Medulla oblongata (tissue), 1 donor: ENCODE data around the gene AGAP1.
"Not testable (repeated sequence)": the region's sequence is repeated elsewhere in the genome, so short reads cannot be mapped to it uniquely, and the experiment has no call there.

ENCODE experiments used
- DNase-seq: peaks from one replicate; pipeline ENCODE4 v3.0.0-alpha.2; 2015; ENCODE audit errors: extremely low spot score

Gene AGAP1

DNA sequence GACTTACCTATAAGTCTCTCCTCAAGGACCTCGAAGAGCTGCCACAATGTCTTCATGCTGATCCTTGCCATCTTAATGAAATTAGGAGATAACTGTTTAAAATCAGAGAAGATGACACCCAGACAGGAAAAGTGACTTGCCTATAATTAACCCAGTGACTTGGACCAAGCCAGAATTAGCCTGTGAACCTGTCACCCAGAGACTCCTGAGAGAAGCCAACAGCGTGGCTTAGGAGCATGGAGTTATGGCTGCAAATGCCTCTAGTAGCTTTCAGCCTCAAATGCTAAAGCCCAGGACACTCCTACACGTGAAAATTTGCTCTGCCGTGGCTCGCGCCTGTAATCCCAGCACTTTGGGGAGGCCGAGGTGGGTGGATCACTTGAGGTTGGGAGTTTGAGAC is 570.2 kb downstream of the AGAP1 start:
- no peak for DNase-seq

DNA sequence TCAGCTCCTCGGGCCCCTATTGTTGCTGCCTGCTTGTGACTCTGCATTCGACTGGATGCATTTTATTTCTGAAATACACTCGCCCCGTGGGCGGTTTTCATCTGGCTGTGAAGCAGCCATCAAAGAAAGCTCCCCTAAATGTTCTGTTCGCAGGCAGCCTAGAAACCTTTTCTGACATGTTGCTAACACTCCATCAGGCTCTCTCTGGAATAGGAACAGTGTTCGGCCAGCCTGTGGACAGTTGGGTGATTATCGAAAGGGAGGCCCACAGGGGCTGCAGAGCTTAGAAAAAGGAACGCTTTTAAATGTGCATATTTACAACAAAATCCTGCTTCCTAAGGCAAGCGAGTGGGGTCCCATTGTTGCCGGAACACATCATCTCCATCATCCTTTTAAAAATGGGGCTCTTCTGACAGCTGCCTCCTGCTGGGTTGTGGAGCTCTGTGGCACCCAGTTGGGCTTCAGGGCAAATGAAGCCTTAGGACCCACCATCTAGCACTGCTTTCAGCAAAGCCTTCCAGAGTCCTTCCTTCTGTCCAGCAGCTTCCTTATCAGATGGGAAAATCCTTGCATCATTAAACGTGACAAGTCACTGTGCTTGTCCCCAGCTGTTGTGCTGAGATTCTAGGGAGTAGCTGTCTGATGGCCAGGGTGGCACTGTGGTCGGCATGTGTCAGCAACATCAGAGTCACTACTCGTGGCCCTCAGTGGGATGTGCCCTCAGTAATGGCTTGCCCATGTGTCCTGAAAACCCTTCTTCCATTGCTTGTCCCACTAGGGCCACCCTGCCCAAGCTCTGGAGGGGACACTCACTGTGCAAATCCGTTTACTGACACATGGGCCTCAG is 571.7 kb downstream of the AGAP1 start:
- DNase-seq, result no peak

DNA sequence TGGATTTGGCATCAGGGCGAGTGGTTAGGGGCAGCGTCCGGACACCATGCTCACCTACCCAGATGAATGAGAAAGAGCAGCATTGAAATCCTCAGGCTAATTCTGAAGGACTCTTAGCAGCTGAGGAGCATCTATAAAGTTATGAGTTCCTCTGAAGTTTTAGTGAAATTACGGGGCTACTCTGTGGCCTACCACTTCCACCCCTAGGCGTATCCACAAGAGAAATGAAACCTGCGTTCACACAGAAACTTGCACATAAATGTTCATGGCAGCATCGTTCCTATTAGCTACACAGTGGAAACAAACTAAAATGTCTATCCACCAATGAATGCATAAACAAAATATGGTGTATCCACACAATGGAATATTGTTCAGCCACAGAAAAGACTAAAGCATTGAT is 576.4 kb downstream of the AGAP1 start:
- no peak for DNase-seq

DNA sequence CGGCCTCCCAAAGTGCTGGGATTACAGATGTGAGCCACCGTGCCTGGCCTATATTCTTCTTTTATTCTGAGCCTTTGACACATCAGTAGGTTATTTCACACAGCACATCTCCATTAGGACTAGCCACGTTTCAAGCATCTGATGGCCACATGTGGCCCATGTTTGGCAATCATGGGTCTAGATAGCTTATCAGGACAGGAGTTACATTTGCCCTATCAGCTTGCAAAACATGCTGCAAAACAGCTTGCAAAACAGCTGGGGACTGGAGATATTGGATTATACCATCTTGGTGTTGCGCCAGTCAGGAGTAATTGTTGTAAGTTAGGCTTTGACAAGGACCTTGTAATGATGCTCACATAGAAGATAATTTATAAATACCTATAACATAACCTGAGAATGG is 579.4 kb downstream of the AGAP1 start:
- DNase-seq, result no peak

DNA sequence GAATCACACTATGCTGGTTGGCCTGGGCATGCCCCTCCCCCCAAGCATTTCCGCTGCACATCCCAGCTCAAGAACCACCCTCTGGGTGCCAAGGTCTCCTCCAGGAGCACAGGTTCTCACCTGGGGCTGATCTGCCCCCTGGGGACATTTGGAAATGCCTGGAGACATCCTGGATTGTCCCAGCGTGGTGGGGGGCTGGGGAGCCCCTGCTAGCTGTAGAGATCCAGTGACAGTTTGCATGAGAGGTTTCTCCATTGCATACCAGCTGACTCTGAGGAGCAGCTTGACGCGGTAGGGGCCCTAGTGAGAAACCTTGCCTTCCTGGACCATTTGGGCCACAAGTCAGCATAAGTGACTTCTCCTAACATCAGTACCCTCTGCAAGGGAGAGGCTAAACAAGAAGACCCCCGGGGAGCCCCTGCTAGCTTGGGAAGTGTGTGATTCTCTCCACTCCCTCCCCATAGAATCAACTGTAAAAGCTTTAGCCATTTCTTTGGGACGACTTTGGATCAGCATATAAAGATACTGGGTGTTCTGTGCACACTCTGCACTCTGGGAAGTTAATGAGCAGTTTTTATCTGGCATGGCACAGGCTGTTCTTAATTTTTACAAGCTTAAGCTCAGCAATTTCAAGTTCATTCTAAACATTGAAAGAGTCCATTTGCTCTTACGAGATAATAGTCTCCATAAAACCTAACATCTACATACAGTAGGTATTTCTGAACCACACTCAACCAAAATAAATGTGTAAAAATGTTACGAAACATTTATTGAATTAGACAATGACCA is 580.2 kb downstream of the AGAP1 start:
- DNase-seq, result no peak

DNA sequence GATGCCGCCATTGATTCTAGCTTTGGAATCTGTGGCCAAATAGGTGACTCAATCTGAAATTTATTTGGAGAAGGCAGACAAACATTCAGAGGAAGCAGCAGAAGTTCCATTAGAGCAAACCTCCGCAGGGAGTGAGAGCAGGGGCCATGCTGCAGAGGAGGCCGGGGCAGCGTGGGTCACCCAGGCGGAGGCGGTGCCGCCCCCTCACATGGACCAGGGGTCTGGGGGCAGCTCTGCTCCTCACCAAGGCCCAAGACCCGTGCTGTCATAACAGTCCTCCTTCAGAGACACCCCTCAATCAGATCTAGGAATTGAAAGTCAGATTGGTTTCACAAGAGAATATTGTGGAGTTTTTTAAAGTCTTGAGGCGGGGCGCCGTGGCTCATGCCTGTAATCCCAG is 582.0 kb downstream of the AGAP1 start:
- DNase-seq, result no peak

DNA sequence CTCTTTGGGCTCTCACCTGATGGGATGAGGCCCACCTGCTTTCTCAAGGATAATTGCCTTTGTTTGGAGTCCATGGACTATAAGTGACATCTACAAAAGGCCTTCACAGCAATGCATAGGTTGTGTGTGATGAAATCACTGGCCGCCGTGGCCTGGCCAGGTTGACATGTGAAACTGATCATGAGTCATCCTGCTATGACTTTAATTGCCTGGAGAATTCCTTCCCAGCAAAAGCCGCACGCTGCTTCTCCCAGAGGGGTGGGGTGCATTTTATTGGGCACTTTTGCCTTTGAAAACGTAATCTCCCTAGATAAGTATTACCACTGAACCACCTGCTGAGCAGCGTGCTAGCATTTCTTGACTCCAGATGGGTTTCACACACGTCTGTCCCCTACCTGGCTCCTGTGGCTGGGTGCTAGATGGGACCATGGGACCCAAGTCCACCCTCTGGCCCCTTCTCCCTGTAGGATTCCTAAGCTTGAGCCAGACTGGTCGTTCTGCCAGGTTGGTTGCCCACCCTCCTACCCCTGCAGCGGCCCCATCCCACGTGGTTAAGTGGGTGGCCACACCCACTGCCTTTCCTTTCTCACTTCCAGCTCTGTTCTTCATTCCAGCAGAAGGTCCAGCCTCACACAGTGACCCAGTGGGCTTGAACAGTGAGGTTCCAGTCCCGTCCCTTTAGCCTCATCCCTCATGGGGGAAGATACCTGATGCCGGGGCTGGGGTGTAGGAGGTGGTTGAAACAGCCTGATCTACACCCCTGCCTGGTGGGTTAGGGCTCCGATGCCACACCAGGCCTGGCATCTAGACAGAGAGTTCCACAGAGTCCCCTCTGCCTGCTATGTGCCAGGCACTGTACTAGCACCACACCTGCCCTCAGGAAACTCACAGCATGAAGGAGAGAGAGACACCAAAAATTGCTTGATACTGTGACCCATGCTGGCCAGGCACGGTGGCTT is 584.7 kb downstream of the AGAP1 start:
- DNase-seq, result no peak

DNA sequence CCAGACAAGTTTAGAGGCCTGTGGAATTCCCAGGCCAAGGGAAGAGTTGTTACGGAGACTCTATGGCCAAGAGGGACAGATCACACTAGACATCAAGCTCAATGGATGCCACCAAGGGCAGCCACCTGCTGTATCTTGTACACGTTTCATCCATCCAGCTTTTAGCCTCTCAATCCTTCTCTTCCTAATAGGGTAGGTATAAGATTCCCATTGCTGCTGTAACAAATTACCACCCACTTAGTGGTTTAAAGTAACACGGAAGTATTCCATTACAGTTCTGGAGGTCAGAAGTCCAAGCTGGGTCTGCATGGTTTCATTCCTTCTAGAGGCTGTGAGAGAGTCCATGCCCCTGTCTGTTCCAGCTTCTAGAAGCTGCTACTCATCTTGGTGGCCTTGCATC is 586.6 kb downstream of the AGAP1 start:
- no peak for DNase-seq

DNA sequence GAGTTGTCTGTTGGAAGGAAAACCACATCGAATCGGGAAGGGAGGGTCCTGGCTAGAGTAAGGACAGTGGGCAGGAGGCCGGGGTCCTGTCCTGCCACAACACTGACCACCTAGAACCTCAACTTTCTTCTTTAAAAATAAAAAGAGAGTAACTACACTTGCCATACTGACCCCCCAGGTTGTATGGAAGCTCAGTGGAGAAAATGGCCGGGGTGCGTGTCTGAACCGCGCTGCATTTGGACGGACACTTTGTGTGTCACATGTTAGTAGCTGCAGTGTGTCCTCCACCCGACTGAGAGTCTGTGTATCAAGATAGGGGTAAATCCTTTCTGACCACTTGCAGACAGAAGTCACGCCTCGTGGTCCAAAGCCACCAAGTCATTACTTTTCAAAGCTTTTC is 587.3 kb downstream of the AGAP1 start:
- no peak for DNase-seq

DNA sequence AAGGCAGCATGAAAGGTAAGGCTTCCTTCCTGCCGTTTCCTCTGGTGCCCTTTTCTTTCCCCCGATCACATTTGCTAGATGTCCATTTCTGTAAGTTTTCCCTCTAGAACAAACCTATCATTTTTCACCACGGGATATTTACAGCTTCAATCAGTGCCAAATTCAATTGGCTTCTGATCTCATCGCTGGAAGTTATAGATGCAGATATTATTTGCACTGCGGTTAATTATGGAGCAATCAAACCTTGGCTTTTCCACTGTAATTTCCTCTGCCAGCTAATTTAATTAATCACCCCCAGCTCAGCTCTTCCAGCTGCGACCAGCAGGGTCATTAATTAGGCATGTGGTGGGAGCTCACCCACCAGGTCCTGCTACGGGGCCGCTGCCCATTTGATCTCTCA is 588.2 kb downstream of the AGAP1 start:
- no peak for DNase-seq

DNA sequence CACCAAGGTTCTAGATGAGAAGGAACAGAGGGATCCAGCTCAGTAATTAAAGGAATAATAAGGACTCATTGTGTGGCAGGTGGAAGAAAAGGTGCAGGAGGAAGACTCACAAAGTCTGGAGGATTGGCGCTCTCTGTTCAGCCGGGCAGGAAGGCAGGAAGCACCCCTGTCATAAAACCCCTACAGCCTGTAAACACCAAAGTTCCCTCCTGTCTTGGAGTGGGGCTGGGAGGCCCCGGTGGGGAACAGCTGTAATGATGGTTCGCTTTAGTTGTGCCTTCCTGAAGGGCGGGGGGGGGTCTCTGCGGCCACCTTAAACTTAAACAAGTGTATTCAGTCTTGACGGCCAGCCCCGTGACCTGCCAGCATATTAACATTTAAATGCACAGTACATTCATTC is 590.1 kb downstream of the AGAP1 start:
- no peak for DNase-seq

DNA sequence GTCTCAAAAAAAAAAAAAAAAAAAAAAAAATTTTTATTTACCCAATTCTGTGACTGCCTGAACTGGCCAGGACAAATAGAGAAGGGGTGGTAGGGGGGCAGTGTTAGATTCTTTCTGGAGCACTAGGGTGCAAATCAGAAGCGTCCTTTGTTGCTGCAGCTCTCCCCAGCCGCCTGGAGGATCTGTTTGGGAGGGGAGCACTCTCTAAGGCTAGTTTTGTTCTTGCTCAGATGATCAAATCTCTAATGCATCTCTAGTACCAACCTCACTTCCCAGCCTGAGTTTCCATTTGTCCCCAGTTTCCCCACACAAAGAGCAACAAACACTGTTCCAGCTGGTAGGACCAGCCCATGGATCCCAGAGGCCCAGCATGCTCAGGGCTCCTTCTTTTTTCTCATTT is 591.4 kb downstream of the AGAP1 start:
- no peak for DNase-seq

DNA sequence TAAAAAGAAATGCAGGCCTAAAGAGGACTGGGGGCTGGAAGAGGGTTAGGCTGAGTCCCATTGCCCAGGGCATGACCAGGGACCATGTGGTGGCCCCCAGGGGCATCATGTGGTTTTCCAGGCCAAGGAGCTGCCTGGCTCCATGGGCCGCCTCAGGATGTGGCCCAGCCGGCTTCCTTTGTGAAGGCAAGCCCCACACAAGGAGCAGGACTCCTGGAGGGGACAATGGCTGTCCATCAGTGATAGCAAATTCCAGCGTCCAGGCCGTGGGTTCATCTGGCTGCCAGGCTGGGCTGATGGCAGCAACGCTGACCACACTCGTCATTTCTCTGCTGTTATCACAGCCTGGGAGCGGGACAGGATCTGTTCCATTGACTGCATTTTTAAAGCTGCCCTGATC is 591.8 kb downstream of the AGAP1 start:
- DNase-seq, result no peak

DNA sequence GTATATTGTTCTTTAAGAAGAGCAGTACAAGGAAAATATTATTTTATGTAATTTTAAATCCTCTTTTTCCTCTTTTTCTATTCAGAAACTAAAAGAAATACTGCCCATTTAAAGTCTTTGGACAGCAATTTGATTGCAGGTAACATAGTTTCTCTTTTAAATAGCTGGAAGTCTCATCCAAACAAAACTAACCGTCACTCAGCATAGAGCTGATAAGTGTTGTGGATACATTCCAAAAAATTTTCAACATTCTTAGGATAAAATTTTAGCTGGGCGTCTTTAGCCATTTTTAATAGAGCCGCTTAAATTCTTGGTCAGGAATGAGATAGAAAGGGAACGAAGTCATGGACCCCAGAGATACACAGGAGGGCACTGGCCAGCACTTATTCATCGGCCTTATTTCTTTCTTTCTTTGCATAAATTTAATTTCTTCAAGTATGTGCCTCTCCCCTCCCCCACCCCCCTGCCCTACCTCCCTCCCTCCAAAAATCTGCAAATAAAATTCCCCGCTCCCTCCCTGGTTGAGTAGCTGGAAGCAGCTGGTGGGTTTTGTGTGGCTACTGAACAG is 592.6 kb downstream of the AGAP1 start:
- DNase-seq, result no peak

DNA sequence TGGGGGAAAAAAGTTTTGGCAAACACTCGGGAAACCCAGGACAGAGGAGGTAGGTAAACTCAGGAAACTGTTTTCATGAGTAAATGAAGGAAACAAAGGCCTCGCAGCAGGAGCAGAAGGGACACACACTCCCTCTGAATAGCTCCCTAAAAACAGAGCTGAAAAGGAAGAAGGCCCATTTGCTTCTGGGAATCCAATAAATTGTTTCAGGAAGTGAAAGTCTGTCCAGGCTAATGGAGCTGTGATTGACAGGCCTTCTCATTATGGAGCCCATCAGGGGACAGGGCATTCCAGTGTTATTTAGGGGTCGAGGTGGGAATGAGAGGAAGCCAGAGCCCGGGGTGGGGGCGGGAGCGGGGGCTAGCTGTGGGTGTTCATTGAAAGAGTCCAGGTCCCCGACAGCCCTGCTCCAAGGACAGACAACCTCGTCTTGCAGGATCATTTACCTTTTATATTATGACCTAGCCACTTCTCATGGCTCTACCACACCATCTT is 593.2 kb downstream of the AGAP1 start:
- DNase-seq, result no peak

DNA sequence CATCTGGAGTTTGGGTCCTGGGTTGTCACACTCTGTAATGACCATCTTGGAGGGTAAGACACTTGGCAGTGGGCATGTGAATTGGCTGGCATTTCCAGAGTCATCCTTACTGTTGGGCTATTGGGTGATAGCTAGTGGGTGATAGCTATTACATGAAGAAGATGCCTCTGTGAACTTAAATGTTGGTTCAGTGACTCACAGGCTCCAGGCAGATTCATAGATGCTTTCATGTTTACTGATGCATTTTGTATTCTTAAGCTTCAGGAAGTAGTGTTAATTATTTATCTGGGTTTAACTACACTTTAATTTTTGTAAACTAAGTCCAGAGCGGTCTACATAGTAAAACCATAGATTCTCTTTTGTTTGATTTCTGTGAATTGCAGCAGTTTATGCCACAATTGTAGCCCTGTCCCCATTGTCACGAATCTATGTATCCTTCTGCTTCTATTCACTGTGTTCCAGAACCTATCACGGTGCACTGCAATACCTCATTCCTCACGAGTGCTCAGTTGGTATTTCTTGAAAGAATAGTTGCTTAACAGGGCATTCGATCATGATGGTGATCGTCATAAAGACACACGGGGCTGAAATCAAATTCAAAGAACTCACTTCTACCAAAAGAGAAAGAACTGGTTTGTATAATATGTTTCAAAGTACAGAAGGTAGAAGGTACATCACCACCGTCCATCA is 594.7 kb downstream of the AGAP1 start:
- no peak for DNase-seq

DNA sequence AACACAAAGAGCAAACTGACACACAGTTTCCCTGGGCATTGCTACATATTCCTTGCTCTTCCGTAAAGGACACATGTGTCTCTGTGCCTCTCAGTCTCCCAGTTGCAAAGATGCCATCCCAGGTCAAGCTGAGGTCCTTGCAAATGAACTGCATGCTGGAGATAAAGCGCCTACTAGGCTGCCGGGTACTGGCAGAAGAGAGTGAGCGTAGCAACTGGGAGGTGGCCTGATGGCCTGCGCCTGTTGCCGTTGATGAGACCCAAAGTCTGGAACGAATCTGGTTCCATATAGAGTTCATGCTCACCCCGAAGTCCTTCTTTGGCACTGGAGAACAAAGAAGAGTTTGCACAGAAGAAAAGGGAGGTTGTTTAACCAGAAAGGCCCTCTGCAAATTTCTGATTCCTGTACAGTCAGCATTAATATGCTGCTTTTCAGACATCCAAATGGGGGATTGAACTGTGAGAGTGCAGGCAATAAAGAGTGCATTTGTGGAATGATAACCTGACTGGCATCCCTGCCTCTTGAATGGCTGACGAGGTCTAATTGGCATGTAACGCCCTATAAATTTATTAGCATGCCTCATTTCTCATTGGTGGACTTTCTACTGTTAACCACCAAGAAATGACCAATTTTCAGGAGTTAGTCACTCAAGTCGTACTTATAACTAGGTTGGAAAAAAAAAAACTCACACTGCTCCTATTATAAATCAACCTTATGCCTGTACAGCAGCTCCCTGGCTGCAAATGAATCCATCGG is 595.6 kb downstream of the AGAP1 start:
- DNase-seq, result no peak

DNA sequence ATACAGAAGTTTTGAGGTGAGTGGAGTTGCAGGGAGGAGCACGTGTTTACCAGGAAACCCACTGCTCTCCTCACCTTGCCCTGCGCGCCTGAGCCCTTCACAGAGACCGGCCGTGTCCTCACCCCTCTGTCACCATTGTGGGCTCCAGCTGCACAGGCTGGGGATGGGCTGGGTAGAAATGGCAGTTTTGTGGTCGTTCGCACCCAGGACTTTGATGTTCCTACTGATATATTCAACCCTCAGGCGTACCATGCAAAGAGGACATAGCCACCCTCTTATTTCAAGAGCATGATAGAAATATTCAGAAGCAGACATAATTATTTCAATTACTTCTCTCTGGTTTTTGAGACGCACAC is 596.2 kb downstream of the AGAP1 start:
- DNase-seq, result no peak

DNA sequence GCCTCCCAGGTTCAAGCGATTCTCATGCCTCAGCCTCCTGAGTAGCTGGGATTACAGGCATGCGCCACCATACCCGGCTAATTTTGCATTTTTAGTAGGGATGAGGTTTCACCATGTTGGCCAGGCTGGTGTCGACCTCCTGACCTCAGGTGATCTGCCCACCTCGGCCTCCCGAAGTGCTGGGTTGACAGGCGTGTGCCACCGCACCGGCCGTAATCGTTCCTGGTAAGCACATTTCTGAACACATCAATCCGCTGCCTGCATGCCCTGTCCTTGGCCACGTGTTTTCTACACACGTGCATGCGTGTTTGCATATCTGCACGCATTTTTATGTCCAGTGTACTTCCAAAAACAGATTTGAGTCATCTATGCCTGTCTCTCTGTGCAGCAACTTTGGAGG is 597.0 kb downstream of the AGAP1 start:
- DNase-seq, result not testable (repeated sequence)

DNA sequence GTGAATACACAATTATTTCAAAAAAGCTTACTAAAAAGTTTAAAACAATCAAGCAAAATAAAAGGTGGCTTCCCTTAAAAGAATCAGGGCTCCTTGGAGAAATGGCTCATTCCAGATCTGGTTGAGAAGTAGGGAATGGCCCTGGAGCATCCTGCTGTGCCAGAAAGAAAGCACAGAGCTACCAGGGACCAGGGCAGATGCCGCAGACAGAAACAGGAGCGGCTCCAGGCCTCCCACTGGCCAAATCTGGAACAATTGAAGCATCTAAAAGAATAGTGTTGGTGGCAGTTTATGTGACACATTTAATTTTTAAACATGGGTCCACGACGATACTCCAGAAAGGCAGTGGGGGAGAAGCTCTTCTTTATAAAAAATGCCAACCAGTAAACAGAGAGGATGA is 598.9 kb downstream of the AGAP1 start:
- no peak for DNase-seq
